BE2C (cell line): ENCODE measurements around the gene VSTM2B.

Experiments
- DNase-seq: peaks from one replicate; pipeline ENCODE4 v3.0.0-alpha.2; 2020
- H3K27me3 ChIP-seq: fragments of 250-450 bp; sonication (Bioruptor Pico); 2 replicates; pipeline ENCODE4 v1.5.1; 2020; ENCODE audit warnings: mild to moderate bottlenecking
- H3K36me3 ChIP-seq: fragments of 250-450 bp; sonication (Bioruptor Pico); 2 replicates; pipeline ENCODE4 v1.5.1; 2020; ENCODE audit warnings: mild to moderate bottlenecking
- H3K4me1 ChIP-seq: fragments of 250-450 bp; sonication (Bioruptor Pico); 2 replicates; pipeline ENCODE4 v1.5.1; 2020
- H3K4me3 ChIP-seq: 2 replicates; pipeline ENCODE4 v1.5.1; 2011; ENCODE audit warnings: low read depth, low read length
- H3K9me3 ChIP-seq: fragments of 250-450 bp; sonication (Bioruptor Pico); 2 replicates; pipeline ENCODE4 v1.5.1; 2020
- TF ChIP-seq, protein P1 (sequence below): IDR thresholded peaks from 2 replicates; pipeline ENCODE4 v1.5.1; 2012; ENCODE audit warnings: mild to moderate bottlenecking, low read depth, low read length

VSTM2B gene

DNA sequence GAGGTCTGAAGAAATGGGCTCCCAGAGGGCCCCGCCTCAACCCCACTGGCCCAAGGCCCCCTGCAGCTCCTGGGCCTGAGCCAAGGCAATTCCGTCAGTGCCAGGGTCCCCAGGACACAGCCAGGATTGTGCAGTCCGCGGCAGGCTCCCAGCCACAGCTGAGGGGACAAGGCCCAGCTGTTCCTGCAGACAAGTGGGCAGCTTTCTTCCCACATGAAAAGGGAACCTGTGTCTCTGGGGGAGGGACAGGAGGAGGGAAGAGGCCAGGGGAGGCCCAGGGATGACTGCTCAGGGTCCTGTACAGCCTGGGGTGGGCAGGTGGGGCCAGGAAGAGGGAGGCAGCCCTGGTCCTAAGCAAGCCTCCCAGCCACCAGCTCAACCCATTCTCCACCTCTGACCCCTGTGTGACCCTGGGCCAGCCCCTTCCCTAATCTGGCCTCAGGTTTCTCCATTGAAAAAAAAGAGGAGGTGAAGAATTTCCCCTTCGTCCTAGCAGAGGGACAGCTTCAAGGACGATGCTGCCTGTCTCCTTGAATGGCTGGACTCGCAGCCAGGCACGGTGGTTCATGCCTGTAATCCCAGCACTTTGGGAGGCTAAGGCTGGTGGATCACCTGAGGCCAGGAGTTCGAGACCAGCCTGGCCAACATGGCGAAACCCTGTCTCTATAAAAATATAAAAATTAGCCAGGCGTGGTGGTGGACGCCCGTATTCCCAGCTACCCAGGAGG, 20.5 kb upstream of the VSTM2B start:
- Histone ChIP-seq H3K9me3 (no peaks in the 10 kb centered on the region), H3K4me1 (no peaks in the 10 kb centered on the region), H3K36me3 (no peaks in the 10 kb centered on the region), H3K27me3 (no peaks in the 10 kb centered on the region), H3K4me3 (no peak overlapping the region)
- TF ChIP-seq, protein P1, sequence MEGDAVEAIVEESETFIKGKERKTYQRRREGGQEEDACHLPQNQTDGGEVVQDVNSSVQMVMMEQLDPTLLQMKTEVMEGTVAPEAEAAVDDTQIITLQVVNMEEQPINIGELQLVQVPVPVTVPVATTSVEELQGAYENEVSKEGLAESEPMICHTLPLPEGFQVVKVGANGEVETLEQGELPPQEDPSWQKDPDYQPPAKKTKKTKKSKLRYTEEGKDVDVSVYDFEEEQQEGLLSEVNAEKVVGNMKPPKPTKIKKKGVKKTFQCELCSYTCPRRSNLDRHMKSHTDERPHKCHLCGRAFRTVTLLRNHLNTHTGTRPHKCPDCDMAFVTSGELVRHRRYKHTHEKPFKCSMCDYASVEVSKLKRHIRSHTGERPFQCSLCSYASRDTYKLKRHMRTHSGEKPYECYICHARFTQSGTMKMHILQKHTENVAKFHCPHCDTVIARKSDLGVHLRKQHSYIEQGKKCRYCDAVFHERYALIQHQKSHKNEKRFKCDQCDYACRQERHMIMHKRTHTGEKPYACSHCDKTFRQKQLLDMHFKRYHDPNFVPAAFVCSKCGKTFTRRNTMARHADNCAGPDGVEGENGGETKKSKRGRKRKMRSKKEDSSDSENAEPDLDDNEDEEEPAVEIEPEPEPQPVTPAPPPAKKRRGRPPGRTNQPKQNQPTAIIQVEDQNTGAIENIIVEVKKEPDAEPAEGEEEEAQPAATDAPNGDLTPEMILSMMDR, result no peak
- DNase-seq, result no peak

DNA sequence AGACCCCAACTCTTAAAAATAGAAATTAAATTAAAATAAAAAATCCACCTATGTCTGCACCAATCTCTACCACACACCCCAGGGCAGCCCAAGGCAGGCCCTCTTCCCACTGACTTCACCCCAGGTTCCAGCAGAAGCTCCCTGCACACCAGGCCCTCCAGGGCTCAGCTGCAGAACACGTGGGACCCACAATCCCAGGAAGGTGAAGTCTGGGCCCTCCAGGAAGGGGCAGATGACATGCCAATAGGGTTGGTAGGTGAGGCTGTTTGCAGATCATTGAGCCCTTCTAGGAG, 19.2 kb upstream of the VSTM2B start:
- H3K4me3 ChIP-seq, result no peak overlapping the region
- H3K27me3 ChIP-seq, result no peaks in the 10 kb centered on the region
- H3K36me3 ChIP-seq, result no peaks in the 10 kb centered on the region
- H3K4me1 ChIP-seq, result no peaks in the 10 kb centered on the region
- DNase-seq, result no peak
- H3K9me3 ChIP-seq, result no peaks in the 10 kb centered on the region
- TF ChIP-seq, protein P1, result no peak

- Histone ChIP-seq H3K4me1 (no peaks in the 10 kb centered on the region), H3K9me3 (no peaks in the 10 kb centered on the region), H3K27me3 (no peaks in the 10 kb centered on the region), H3K36me3 (no peaks in the 10 kb centered on the region), H3K4me3 (no peak overlapping the region)
- TF ChIP-seq, protein P1, result no peak
- DNase-seq, result no peak
Observed at GRCh38 chr19:29507081-29507860, 18.5 kb upstream of the VSTM2B start.

GRCh38 chr19:29508181-29508580, 17.6 kb upstream of the VSTM2B start:
- Histone ChIP-seq H3K9me3 (no peaks in the 10 kb centered on the region), H3K36me3 (no peaks in the 10 kb centered on the region), H3K27me3 (no peaks in the 10 kb centered on the region), H3K4me3 (no peak overlapping the region), H3K4me1 (no peaks in the 10 kb centered on the region)
- TF ChIP-seq, protein P1, result no peak
- no peak for DNase-seq

DNA sequence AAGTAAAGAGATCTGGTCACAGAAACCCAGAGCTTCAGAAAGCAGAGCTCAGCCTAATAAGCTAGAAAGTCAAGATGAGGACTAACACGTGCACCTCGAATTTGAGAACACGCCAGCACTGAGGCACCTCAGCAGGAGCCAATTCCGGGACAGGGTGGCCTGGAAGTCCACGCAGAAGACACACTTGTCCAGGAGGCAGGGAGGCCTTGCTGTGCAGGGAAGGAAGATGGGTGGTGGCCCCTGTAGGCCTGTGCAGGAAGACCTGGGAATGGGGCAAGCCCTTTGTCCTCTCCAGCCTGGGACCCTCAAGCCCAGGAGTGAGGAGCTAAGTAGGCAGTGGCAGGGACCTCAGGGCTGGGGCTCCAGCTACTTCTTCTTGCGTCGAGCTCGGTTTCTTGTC, 16.3 kb upstream of the VSTM2B start:
- TF ChIP-seq, protein P1, result no peak
- Histone ChIP-seq H3K36me3 (no peaks in the 10 kb centered on the region), H3K4me1 (no peaks in the 10 kb centered on the region), H3K9me3 (no peaks in the 10 kb centered on the region), H3K4me3 (no peak overlapping the region), H3K27me3 (no peaks in the 10 kb centered on the region)
- DNase-seq, result no peak

DNA sequence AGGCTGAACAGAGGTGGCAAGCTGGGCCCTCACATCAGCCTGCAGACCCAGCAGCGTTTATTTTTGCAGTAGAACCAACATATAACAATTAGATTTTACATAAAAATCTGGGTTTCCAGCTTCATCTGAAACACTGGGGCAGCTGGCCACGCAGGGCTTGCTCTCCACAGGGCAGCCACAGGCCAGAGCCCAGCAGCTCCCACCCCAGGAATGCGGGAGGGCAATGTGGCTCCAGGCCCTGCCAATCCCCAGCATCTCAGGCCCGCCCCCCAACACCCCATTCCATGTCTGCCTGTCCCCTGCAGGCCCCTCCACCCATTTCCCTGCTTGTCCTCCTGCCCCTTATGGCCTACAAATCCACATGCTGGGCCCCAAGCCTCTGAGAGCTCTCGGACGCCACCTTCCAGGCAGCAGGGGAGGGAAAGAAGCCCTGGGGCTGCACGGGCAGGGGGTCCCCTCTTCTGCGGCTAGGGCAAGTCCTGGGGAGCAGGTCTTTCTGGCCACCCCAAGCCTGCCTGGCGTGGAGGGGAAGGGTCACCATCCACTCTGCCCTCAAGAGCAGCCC, 15.0 kb upstream of the VSTM2B start:
- DNase-seq, result no peak
- Histone ChIP-seq H3K27me3 (no peaks in the 10 kb centered on the region), H3K4me1 (no peaks in the 10 kb centered on the region), H3K9me3 (no peaks in the 10 kb centered on the region), H3K36me3 (no peaks in the 10 kb centered on the region), H3K4me3 (no peak overlapping the region)
- TF ChIP-seq, protein P1, result no peak
